NCI-H128 (cell line): ENCODE data around the gene KLHL6.
"Not testable (repeated sequence)": the region's sequence is repeated elsewhere in the genome, so short reads cannot be mapped to it uniquely, and the experiment has no call there.

ENCODE experiments used
- DNase-seq: peaks from one replicate; lab custom pipeline; 2025; ENCODE audit not compliant: unreplicated experiment; lab: John Stamatoyannopoulos, UW

The KLHL6 gene

DNA sequence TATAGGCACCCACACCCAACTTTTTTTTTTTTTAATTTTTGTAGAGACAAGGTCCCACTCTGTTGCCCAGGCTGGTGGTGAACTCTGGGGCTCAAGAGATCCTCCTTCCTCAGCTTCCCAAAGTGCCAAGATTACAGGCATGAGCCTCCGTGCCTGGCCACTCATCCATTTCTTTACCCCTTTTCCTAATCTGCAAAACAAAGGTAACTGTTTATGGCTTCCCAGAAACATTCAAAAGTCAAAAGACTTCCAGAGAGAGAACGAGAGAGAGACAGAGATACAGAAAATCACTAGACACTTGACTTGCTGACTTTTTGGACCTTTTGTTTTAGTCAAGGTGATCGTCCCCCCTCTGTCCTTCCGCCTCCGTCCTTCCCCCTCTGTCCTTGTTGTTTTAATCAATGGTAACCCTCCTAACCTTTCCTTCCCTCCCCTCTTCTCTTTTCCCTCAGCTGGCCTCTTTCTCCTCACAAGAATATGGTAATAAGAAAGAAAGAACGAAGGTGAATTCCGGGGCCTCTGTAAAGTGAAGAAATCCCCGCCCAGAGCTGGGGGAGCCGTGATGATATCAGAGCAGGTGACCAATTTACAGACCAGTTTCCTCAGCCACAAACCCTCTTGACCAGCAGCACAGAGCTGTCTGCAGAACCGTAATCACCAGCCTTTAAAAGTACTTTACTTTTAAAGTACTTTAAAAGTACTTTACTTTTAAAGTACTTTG lies 21.9 kb downstream of the KLHL6 start:
- DNase-seq = no peak

DNA sequence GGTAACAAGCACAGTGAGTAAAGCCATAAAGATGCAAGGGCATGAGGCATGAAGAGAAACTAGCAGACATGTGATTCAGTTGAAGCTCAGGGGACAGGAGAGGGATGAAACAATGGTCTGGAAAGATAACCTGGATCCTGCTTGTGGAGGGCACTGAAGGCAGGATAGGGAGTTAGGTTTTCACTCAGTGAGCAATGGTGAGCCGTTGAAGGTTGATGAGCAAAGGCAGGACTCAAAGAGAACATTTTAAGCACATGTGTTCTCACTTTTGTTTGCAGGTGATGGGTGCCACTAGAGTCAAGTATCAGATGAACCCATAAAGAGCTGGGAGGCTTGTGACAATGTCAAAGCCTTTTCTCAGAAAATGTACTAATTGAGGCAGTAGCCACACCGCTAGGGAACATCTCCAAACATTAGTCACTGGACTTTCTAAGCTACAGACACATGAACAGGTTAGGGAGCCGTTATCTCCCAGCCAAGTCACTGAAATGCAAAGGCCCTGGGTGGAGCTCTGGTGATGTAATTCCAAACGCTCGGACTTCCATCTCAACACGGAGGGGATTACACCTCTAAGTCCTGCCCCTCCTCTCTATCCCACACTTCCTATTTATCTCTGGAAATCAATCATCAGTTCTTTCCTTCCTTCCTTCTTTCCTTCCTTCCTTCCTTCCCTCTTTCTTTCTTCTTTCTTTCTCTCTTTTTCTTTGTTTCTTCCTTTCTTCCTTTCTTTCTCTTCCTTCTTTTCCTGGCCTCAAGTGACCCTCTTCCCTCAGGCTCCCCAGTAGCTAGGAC lies 22.7 kb downstream of the KLHL6 start:
- DNase-seq = no peak

DNA sequence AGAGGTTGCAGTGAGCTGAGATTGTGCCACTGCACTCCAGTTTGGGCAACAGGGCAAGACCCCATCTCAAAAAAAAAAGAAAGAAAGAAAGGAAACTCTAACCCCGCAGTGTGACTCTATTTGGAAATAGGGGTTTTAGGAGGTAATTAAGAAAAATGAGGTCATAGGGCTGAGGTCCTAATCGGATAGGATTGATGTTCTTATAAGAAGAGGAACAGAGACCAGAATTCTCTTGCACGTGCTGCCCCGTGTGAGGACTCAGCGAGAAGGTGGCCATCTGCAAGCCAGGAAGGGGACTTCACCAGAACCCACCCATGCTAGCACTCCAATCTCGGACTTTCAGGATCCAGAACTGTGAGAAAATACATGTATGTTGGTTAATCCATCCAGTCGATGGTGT lies 25.8 kb downstream of the KLHL6 start:
- DNase-seq = no peak

DNA sequence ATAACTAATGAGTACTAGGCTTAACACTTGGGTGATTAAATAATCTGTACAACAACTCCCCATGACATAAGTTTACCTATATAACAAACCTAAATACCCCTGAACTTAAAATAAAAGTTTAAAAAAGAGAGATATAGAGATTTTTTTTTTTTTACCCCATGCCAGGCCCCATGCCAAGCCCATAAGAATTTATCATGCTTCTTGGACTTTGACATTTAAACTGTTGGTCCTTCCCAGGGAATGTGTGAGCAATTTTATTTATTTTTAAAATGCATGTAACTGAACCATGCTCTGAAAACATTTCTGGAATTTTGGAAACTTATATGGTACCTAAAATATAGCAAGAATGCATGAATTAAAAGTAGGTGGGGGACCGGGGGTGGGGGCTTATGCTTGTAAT lies 26.3 kb downstream of the KLHL6 start:
- no peak for DNase-seq

GRCh38 chr3:183528758-183529157 lies 26.7 kb downstream of the KLHL6 start:
- not testable (repeated sequence) for DNase-seq

- no peak for DNase-seq
Observed at GRCh38 chr3:183527428-183528379, 27.8 kb downstream of the KLHL6 start.

GRCh38 chr3:183526838-183527427 lies 28.6 kb downstream of the KLHL6 start:
- no peak for DNase-seq

- DNase-seq = no peak
Observed at GRCh38 chr3:183524476-183524875, 31.0 kb downstream of the KLHL6 start.

DNA sequence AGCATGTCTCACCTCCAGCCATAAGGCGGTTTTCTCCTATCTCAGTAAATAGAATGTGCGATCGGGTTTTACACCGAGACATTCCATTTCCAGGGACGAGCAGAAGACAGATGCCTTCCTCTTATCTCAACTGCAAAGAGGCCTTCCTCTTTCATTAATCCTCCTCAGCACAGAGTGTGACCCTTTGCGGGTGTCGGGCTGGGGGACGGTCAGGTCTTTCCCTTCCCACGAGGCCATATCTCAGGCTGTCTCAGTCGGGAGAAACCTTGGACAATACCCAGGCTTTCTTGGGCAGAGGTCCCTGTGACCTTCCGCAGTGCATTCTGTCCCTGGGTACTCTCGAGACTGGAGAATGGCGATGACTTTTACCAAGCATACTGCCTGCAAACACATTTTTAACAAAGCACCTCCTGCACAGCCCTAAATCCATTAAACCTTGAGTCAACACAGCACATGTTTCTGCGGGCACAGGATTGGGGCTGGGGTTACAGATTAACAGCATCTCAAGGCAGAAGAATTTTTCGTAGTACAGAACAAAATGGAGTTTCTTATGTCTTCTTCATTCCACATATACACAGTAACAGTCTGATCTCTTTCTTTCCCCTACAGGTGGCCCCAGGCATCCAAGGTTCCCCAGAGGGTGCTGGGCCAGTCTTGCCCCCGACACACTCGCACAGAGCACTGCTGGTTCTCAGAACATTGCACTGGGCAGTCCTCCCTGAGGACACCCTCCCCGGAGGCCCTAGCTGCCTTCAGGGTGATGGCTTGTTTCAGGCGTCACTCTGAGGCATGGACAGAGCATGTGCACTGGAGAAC lies 34.6 kb downstream of the KLHL6 start:
- not testable (repeated sequence) for DNase-seq

- not testable (repeated sequence) for DNase-seq
Observed at GRCh38 chr3:183520295-183520694, 35.2 kb downstream of the KLHL6 start.

GRCh38 chr3:183519891-183520290 lies 35.6 kb downstream of the KLHL6 start:
- DNase-seq = no peak

DNA sequence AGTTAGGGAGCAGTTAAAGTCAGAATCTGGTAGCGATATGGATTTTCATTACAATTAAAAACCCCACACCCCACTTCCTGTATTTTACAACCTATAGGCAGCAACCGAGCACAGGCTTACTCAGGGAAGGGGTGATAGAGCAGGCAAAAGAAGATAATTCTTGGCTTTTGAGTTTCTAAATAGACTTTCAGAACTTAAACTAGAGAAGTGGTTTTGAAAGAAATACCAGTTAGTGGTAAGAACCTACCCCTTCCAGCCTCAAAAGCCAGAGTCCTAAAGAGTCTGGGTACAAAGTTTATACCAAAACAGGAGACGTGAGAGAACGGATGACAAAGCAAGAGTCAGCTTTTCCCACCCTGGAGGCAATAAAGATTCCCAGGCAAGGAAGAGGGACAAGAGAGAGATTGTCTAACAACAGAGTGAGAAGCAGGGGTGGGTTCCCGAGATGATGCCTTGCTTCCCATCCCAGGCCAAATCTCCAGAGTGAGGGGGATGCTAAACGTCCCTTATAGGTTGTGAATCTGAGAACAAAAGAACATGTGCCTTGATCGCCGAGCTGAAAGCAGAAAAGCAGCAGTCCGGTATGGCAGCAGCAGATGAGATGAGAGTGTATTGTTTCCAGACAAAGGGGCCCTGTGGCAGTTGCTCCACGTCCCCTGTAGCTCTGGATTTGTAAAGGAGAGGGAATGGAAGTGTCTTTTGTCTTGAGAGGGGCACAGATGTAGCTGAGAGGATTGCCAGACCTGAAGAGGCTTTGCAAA lies 36.8 kb downstream of the KLHL6 start:
- no peak for DNase-seq

DNA sequence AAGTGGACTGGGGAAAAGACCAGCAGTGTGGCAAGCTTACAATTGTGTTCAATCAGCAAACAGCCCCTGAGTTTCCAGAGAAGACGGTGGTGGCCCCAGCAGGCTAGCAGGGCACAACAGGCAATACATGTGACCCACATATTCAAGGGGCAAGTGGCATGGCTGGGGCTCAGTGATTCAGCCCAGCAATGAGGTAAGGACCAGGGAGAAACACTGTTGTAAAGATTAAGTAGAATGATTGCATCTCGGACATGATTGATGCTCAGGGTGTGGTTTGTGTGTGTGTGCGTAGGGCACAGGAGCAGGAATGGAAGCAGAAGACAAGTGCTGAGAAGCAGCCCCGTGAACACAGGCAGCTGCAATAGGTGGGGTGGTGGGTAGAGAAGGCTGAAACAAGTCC lies 37.9 kb downstream of the KLHL6 start:
- DNase-seq = no peak

- DNase-seq = no peak
Observed at GRCh38 chr3:183515968-183516851, 39.3 kb downstream of the KLHL6 start.

DNA sequence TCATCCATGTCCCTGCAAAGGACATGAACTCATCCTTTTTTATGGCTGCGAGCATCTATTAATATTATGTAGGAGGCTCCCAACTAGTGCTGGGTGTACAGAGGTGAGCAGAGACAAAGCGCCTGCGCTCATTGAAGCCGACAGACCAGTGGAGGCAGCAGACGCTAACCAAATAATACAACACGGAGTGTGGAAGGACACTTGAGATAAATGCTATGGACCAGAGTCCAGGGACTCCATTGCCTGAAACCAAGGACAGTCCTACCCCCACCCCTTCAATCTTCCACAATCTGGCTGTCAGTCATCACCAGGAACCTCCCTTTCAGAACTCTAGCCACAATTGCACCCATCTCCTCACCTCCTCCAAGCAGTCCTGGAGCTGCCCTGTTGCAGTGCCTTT lies 41.5 kb downstream of the KLHL6 start:
- DNase-seq = no peak

- no peak for DNase-seq
Observed at GRCh38 chr3:183513046-183513706, 42.3 kb downstream of the KLHL6 start.

DNA sequence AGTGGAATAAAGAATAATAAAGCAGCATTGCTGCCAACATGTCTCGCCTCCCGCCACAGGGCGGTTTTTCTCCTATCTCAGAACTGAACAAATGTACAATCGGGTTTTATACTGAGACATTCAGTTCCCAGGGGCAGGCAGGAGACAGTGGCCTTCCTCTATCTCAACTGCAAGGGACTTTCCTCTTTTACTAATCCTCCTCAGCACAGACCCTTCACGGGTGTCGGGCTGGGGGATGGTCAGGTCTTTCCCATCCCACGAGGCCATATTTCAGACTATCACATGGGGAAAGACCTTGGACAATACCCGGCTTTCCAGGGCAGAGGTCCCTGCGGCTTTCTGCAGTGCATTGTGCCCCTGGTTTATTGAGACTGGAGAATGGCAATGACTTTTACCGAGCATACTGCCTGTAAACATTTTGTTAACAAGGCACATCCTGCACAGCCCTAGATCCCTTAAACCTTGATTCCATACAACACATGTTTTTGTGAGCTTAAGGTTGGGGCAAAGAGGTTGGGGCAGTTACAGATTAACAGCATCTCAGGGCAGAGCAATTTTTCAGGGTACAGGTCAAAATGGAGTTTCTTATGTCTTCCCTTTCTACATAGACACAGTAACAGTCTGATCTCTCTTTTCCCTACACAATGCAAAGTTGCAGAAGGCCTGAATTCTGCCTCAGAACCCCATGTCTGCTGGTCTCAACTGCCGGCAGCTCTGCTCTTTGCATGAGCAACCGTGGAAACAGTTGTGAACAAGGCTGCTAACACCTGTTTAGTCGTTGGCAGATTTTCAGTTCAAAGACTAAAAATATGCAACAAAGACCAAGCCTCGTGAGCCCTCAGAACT lies 44.0 kb downstream of the KLHL6 start:
- DNase-seq = not testable (repeated sequence)
